Measurements from ENCODE around the gene C16orf92. TPM values are rescaled to one million over a fixed set of nuclear protein-coding genes. Genes with fewer than 3 reads are reported as not detected.

The C16orf92 gene
- total and polyA plus RNA-seq, 2 of the 13 experiments (the other 11 are each of a cell fraction or from before 2014, with no cell fraction given), result not detected

GRCh38 chr16:30065943-30066760 lies 43.2 kb downstream of the C16orf92 start (continued):
- no peak for TF ChIP-seq PAXIP1 (CRISPR knock-in tag; conservative IDR thresholded peaks at IDR 0.05)
- peak; percentile 80; the same call in 1 of the 2 replicates for TF ChIP-seq ZNF75D (CRISPR knock-in tag; IDR thresholded peaks at IDR 0.05; ENCODE audit: borderline replicate concordance)
- TF ChIP-seq THAP8 (CRISPR knock-in tag; IDR thresholded peaks at IDR 0.05; ENCODE audit: borderline replicate concordance), result peak; percentile 48; the same call in 1 of the 2 replicates
- TF ChIP-seq, protein P1, sequence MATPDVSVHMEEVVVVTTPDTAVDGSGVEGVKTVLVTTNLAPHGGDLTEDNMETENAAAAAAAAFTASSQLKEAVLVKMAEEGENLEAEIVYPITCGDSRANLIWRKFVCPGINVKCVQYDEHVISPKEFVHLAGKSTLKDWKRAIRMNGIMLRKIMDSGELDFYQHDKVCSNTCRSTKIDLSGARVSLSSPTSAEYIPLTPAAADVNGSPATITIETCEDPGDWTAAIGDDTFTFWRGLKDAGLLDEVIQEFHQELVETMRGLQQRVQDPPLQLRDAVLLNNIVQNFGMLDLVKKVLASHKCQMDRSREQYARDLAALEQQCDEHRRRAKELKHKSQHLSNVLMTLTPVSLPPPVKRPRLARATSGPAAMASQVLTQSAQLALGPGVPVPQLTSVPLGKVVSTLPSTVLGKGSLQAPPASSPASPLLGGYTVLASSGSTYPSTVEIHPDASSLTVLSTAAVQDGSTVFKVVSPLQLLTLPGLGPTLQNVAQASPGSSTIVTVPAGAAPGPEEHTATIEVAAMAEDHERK (CRISPR knock-in tag; IDR thresholded peaks at IDR 0.05; ENCODE audit: low read depth), result no peak
- TF ChIP-seq POGZ (CRISPR knock-in tag; IDR thresholded peaks at IDR 0.05), result no peak
- 0 out of 2 replicates have a peak, but pooled peaks have one; percentile 44 for TF ChIP-seq ZFP41 (CRISPR knock-in tag; IDR thresholded peaks at IDR 0.05; ENCODE audit: borderline replicate concordance)
- no peak; the same call in 1 of the 2 replicates for TF ChIP-seq HES4 (CRISPR knock-in tag; IDR thresholded peaks at IDR 0.05; ENCODE audit: borderline replicate concordance)
- TF ChIP-seq ZNF343 (CRISPR knock-in tag; IDR thresholded peaks at IDR 0.05), result no peak
- TF ChIP-seq REXO4 (CRISPR knock-in tag; IDR thresholded peaks at IDR 0.05; ENCODE audit: borderline replicate concordance), result no peak
- no peak for TF ChIP-seq JARID2 (CRISPR knock-in tag; IDR thresholded peaks at IDR 0.05; ENCODE audit: insufficient replicate concordance)
- TF ChIP-seq XRCC5 (optimal IDR thresholded peaks at IDR 0.05; ENCODE audit: low read length), result no peak
- no peak for TF ChIP-seq ZNF230 (CRISPR knock-in tag; IDR thresholded peaks at IDR 0.05)
- TF ChIP-seq RBFOX2 (IDR thresholded peaks at IDR 0.05; ENCODE audit: low read depth, low read length), result no peak; the same call in 1 of the 2 replicates
- TF ChIP-seq, protein P2, sequence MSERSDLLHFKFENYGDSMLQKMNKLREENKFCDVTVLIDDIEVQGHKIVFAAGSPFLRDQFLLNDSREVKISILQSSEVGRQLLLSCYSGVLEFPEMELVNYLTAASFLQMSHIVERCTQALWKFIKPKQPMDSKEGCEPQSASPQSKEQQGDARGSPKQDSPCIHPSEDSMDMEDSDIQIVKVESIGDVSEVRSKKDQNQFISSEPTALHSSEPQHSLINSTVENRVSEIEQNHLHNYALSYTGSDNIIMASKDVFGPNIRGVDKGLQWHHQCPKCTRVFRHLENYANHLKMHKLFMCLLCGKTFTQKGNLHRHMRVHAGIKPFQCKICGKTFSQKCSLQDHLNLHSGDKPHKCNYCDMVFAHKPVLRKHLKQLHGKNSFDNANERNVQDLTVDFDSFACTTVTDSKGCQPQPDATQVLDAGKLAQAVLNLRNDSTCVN (CRISPR knock-in tag; IDR thresholded peaks at IDR 0.05; ENCODE audit: borderline replicate concordance), result no peak
- 0 out of 2 replicates have a peak, but pooled peaks have one; percentile 0 for TF ChIP-seq ZNF275 (CRISPR knock-in tag; IDR thresholded peaks at IDR 0.05; ENCODE audit: borderline replicate concordance)
- TF ChIP-seq ZBTB34 (CRISPR knock-in tag; IDR thresholded peaks at IDR 0.05), result 0 out of 2 replicates have a peak, but pooled peaks have one; percentile 52
